ENCODE measurements around the gene RMC1.

DNA sequence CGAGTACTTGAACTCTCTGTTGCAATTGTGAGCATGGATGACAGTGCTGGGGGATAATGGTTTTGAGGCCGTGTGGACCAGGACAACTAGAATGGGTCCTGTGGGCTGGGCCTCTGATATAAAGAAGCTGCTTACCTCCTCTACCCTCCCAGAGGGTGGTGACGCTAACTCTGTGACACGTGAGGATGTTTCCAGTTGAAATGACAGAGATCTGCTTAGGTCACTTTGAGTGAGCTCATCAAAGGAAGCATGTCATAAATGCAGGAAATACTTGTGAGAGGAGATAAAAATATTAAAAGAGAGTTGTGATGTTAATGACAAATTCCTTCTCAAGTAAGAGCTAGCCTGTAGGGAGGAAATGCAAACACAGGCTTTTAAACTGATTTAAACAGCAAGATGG, 16.4 kb downstream of the RMC1 start:
- TF ChIP-seq CTCF (IDR thresholded peaks at IDR 0.05; ENCODE audit: insufficient read depth, low read length, poor library complexity, severe bottlenecking): no peak
- TF ChIP-seq EZH2phosphoT487 (conservative IDR thresholded peaks at IDR 0.05; ENCODE audit: low read length): no peak
